Bronchial epithelial cell (primary cell): ENCODE data around the gene CCDC60. TPM values are rescaled to one million over a fixed set of nuclear protein-coding genes. Genes with fewer than 3 reads are reported as not detected.

Experiments used
- DNase-seq: peaks from one replicate; pipeline ENCODE4 v3.0.0-alpha.2; 2010; ENCODE audit warnings: low read depth
- FAIRE-seq: peaks from 2 replicates; lab custom pipeline; 2011; peaks lifted over from hg19 to GRCh38; lab: Jason Lieb, UNC
- H3K27me3 ChIP-seq: 2 replicates; pipeline ENCODE4 v1.5.1; 2011; ENCODE audit warnings: low read length; ENCODE audit not compliant: control insufficient read depth, insufficient read depth
- H3K36me3 ChIP-seq: 2 replicates; pipeline ENCODE4 v1.5.1; 2011; ENCODE audit warnings: low read length; ENCODE audit not compliant: control insufficient read depth, insufficient read depth
- H3K4me3 ChIP-seq: 2 replicates; pipeline ENCODE4 v1.5.1; 2011; ENCODE audit warnings: mild to moderate bottlenecking, low read depth, low read length, control low read depth
- total RNA-seq: library from RNA; depleted of rRNA; stranded (reverse); fragments of >200 nt; gene quantifications from 2 replicates; pipeline ENCODE4 v1.2.1, GENCODE V29; 2014
- TF ChIP-seq, protein P1 (sequence below): IDR thresholded peaks from 2 replicates; pipeline ENCODE4 v1.5.1; 2011; ENCODE audit warnings: mild to moderate bottlenecking, moderate library complexity, low read length, control low read depth, inconsistent platforms; ENCODE audit not compliant: insufficient read depth, severe bottlenecking

The CCDC60 gene
- total RNA-seq, 1 donor from 2014 or later = 0.26 TPM

DNA sequence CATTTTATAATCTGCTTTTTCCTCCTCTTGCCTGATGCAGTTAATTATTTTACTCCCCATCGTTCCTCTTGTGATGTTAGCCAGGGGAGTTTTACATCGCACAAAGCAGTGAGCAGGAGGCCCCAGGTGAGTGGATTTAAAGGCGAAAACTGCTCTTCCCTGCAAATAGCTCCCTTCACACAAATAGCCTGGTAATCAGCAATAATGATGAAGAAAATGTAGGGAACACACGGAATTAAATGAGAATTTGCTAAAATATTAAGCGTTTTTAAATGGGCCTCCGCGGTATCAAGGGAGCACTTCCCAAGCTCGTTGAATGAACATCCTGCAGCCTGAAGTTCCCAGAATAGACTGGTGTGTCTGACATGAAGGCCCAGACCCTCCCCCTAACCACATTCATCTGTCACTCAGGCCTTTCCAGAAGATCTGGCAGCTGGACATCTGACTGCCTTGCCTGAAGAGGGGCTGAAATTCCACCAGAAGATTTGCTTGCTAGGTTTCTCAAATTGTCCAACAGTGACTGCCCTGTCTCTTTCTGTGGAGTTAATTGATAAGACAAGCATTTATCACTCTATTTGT is 127.2 kb downstream of the CCDC60 start:
- Histone ChIP-seq H3K36me3 (no peaks in the 10 kb centered on the region), H3K27me3 (no peaks in the 10 kb centered on the region), H3K4me3 (no peak overlapping the region)
- FAIRE-seq = no peak
- no peak for DNase-seq
- TF ChIP-seq, protein P1, sequence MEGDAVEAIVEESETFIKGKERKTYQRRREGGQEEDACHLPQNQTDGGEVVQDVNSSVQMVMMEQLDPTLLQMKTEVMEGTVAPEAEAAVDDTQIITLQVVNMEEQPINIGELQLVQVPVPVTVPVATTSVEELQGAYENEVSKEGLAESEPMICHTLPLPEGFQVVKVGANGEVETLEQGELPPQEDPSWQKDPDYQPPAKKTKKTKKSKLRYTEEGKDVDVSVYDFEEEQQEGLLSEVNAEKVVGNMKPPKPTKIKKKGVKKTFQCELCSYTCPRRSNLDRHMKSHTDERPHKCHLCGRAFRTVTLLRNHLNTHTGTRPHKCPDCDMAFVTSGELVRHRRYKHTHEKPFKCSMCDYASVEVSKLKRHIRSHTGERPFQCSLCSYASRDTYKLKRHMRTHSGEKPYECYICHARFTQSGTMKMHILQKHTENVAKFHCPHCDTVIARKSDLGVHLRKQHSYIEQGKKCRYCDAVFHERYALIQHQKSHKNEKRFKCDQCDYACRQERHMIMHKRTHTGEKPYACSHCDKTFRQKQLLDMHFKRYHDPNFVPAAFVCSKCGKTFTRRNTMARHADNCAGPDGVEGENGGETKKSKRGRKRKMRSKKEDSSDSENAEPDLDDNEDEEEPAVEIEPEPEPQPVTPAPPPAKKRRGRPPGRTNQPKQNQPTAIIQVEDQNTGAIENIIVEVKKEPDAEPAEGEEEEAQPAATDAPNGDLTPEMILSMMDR = no peak

DNA sequence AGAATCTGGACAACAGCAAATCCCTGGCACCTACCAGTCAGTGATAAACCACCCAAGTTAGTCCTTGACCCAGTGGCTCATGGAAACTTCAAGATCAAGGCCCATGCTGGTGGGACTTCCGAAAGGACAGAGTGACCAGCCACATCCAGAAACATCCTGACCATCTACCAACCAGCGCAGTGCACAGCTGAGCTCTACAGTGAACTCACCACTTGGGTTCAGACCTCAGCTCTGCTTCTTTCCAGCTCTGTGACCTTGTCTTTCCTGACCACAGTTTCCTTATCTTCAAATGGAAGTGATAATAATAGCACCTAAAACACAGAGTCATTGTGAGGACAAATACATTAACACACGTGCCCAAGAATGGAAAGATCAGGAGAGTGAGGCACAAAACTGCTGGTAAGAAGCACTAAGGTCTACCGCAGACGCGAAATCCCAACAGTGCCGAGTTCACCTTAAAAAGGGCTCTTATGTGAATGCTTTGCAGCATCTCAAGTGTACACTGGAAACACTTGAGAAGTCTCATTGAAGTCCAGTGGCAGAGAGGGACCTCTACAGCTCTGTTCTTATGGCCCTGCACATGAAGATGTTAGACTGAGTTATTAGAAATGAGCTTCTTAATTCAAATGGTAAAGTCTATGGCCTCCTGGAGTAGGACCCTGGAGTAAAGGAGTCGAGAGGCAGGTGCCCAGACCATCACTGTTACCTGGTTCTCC is 128.8 kb downstream of the CCDC60 start:
- no peak for DNase-seq
- peak; percentile 43 for FAIRE-seq
- no peaks in the 10 kb centered on the region for H3K27me3 ChIP-seq
- TF ChIP-seq, protein P1 = no peak
- H3K36me3 ChIP-seq = no peaks in the 10 kb centered on the region
- H3K4me3 ChIP-seq = no peak overlapping the region

DNA sequence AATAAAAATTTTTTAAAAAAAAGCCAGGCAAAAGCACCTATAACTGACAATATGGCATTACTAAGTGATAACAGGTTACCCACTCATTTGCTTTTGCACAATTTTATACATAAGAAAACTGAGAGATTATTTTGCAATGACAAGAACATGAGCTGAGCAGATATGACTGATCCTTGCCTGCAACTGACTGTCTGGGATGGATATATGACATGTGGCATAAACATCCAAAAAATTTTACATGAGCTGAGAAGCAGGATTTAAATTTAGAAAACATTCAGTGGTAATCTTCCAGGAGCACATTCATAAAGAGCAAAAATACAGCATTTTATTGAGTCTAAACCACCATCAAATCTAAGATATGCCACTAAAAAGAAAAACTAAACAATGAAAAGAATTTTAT is 133.8 kb downstream of the CCDC60 start:
- TF ChIP-seq, protein P1 = no peak
- Histone ChIP-seq H3K36me3 (no peaks in the 10 kb centered on the region), H3K27me3 (no peaks in the 10 kb centered on the region), H3K4me3 (no peak overlapping the region)
- no peak for DNase-seq
- FAIRE-seq = no peak

DNA sequence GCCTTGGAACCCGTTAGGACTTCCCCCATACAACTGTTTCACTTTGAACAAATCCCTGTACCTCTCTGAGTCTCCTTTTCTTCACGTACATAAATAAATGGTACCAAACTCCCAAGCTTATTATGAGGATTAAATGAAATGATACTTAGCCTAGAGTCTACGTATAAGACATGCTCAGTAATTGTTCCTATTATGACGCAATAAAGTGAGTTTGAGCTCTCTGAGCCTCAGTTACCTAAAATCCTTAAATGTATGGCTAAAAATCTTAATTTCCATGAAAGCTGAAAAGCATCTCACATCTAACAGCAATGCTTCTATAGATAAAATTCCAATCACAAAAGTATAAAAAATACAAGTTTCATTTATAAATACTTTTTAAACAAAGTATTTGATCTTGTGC is 141.1 kb downstream of the CCDC60 start:
- no peak for FAIRE-seq
- TF ChIP-seq, protein P1 = no peak

DNA sequence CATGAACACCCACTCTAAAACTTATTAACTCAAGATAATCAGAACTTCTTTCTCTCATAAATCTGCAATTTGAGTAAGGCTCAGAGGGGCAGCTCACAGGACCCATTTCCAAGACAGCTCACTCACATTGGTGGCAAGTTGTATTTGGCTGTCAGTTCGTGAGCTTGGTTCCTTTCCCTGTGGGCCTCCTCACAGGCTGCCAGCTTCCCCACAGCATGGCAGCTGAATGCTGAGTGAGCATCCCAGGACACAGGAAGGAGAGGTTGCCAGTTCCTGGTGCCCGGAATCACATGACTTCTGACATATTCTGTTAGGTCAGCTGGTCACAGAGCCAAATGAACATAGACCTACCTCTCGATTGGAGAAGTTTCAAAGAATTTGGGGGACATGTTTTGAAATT is 142.4 kb downstream of the CCDC60 start:
- Histone ChIP-seq H3K4me3 (no peak overlapping the region), H3K36me3 (no peaks in the 10 kb centered on the region), H3K27me3 (no peaks in the 10 kb centered on the region)
- DNase-seq (no peak), FAIRE-seq (no peak)
- TF ChIP-seq, protein P1 = no peak

More for the DNA sequence above, 141.1 kb downstream of the CCDC60 start:
- no peaks in the 10 kb centered on the region for H3K27me3 ChIP-seq
- H3K4me3 ChIP-seq = no peak overlapping the region
- no peak for DNase-seq
- no peaks in the 10 kb centered on the region for H3K36me3 ChIP-seq
